Endothelial cell of umbilical vein (primary cell): Measurements from ENCODE around the gene PPP1R12A. TPM values are rescaled to one million over a fixed set of nuclear protein-coding genes. Genes with fewer than 3 reads are reported as not detected.

Source experiments
- BruUV-seq: library from RNA; stranded (reverse); fragments of 400-500 nt; replicated peaks from 2 replicates; lab custom pipeline; 2021; lab: Mats Ljungman, UMichigan
- CTCF ChIA-PET: fragments of 300-600, 350-600 bp; sonication (Branson Sonifier 250); formaldehyde crosslinking; loops from one replicate; lab custom pipeline; 2021; ENCODE audit warnings: antibody characterized with exemption, inconsistent platforms; lab: Charles Lee
- POLR2A ChIA-PET: fragments of 300-600, 350-600 bp; sonication (Branson Sonifier 250); formaldehyde crosslinking; loops from one replicate; lab custom pipeline; 2021; ENCODE audit warnings: antibody characterized with exemption, inconsistent platforms; lab: Charles Lee
- DNase-seq: peaks from one replicate; pipeline ENCODE4 v3.0.0-alpha.2; 2011; ENCODE audit warnings: low read depth, low spot score
- FAIRE-seq: peaks from 2 replicates; lab custom pipeline; 2011; peaks lifted over from hg19 to GRCh38; lab: Jason Lieb, UNC
- H2AFZ ChIP-seq: 2 replicates; pipeline ENCODE4 v1.6.0; 2012; ENCODE audit warnings: low read depth, low read length, control low read depth, inconsistent platforms
- H3K27ac ChIP-seq: 2 replicates; pipeline ENCODE4 v1.5.1; 2011; ENCODE audit warnings: low read depth, mild to moderate bottlenecking, control low read depth, low read length, moderate library complexity; ENCODE audit not compliant: insufficient read depth
- H3K27me3 ChIP-seq, 2 experiments: 2 replicates each; pipeline versions ENCODE4 v1.6.0 to v1.6.1; 2011; ENCODE audit warnings: low read length in 2 of 2, mixed read lengths in 1 of 2; ENCODE audit not compliant: control insufficient read depth in 2 of 2, insufficient read depth in 2 of 2
- H3K36me3 ChIP-seq, 2 experiments: 2 replicates in 1 of 2; 3 replicates in 1 of 2; pipeline ENCODE4 v1.5.1; 2011; ENCODE audit warnings: low read length in 2 of 2, mild to moderate bottlenecking in 1 of 2, moderate library complexity in 1 of 2; ENCODE audit not compliant: control insufficient read depth in 2 of 2, insufficient read depth in 2 of 2; ENCODE audit errors: extremely low read depth in 1 of 2
- H3K4me1 ChIP-seq: 3 replicates; pipeline ENCODE4 v1.5.1; 2011; ENCODE audit warnings: mild to moderate bottlenecking, low read length; ENCODE audit not compliant: control insufficient read depth, insufficient read depth; ENCODE audit errors: extremely low read depth
- H3K4me2 ChIP-seq: 2 replicates; pipeline ENCODE4 v1.6.1; 2011; ENCODE audit warnings: low read length, control low read depth, mixed read lengths; ENCODE audit not compliant: insufficient read depth
- H3K4me3 ChIP-seq, 3 experiments: fragments of 200-600 bp in 1 of 3; sonication (generic), shearing (Covaris generic) in 1 of 3; replicated peaks in 1 of 3; 2 replicates each; pipeline ENCODE4 v1.5.1; 2011 to 2016; ENCODE audit warnings: control low read depth in 3 of 3, low read length in 3 of 3, mild to moderate bottlenecking in 2 of 3, inconsistent platforms in 1 of 3, low read depth in 1 of 3, moderate library complexity in 1 of 3; ENCODE audit not compliant: insufficient read depth in 1 of 3
- H3K79me2 ChIP-seq: 2 replicates; pipeline ENCODE4 v1.6.0; 2012; ENCODE audit warnings: low read length, inconsistent platforms; ENCODE audit not compliant: control insufficient read depth, insufficient read depth
- H3K9ac ChIP-seq: replicated peaks from 2 replicates; pipeline ENCODE3; 2011; ENCODE audit warnings: low read length, control low read depth; ENCODE audit not compliant: insufficient read depth; ENCODE audit errors: extremely low read depth
- H3K9me1 ChIP-seq: replicated peaks from 3 replicates; pipeline ENCODE4 v1.6.0; 2011; ENCODE audit warnings: mild to moderate bottlenecking, low read length; ENCODE audit not compliant: control insufficient read depth, insufficient read depth; ENCODE audit errors: extremely low read depth
- H3K9me3 ChIP-seq: replicated peaks from 2 replicates; pipeline ENCODE4 v1.5.1; 2012; ENCODE audit warnings: low read length, inconsistent platforms; ENCODE audit not compliant: control insufficient read depth, insufficient read depth
- H4K20me1 ChIP-seq: replicated peaks from 2 replicates; pipeline ENCODE3; 2011; ENCODE audit warnings: mild to moderate bottlenecking, low read length; ENCODE audit not compliant: control insufficient read depth, insufficient read depth; ENCODE audit errors: extremely low read depth
- EZH2 ChIP-seq: IDR thresholded peaks from 2 replicates; pipeline ENCODE4 v1.6.1; 2012; ENCODE audit warnings: borderline replicate concordance, low read depth, mild to moderate bottlenecking, moderate library complexity, low read length, inconsistent platforms; ENCODE audit not compliant: severe bottlenecking
- FOS ChIP-seq: IDR thresholded peaks from 2 replicates; pipeline ENCODE4 v1.6.1; 2011; ENCODE audit warnings: mild to moderate bottlenecking, low read length, moderate library complexity, borderline replicate concordance; ENCODE audit not compliant: insufficient read depth
- GATA2 ChIP-seq: IDR thresholded peaks from 2 replicates; pipeline ENCODE4 v1.7.0; 2011; ENCODE audit warnings: low read depth, mild to moderate bottlenecking, moderate library complexity, mixed read lengths, low read length; ENCODE audit not compliant: insufficient read length, insufficient read depth
- JUN ChIP-seq: IDR thresholded peaks from 2 replicates; pipeline ENCODE4 v1.6.1; 2011; ENCODE audit warnings: borderline replicate concordance, low read depth; ENCODE audit not compliant: insufficient read length, insufficient read depth
- MAX ChIP-seq: IDR thresholded peaks from 2 replicates; pipeline ENCODE4 v1.6.1; 2011; ENCODE audit not compliant: insufficient read depth, insufficient read length
- MYC ChIP-seq: IDR thresholded peaks from one replicate; pipeline ENCODE4 v1.6.1; 2011; ENCODE audit warnings: mild to moderate bottlenecking, low read depth, low read length
- POLR2A ChIP-seq: IDR thresholded peaks from 2 replicates; pipeline ENCODE4 v1.6.1; 2012; ENCODE audit warnings: low read depth, mild to moderate bottlenecking, control low read depth, low read length
- POLR2AphosphoS5 ChIP-seq: IDR thresholded peaks from 2 replicates; pipeline ENCODE4 v1.6.1; 2012; ENCODE audit warnings: low read depth, mild to moderate bottlenecking, control low read depth, low read length, moderate library complexity; ENCODE audit not compliant: insufficient read depth
- dilution Hi-C: fragments of 300-500 bp; cut with MboI; formaldehyde crosslinking; loops from one replicate; pipeline ENCODE4 v1.15.0; 2019; ENCODE audit warnings: low sequenced_read_pairs; ENCODE audit not compliant: extremely low pct_ligation_motif_present
- intact Hi-C: fragments of 100-400 bp; cut with micrococcal nuclease; formaldehyde crosslinking; loops from one replicate; pipeline ENCODE4 v1.10.0; 2022
- polyA plus RNA-seq, 4 experiments: library from polyadenylated mRNA; depleted of rRNA in 3 of 4; stranded (reverse) in 3 of 4; unstranded in 1 of 4; fragments of >200 nt; gene quantifications; 2 replicates each; pipeline versions ENCODE4 v1.2.1 to v1.2.3, GENCODE V29; 2011 to 2012; ENCODE audit warnings: missing spikeins in 1 of 4
- total RNA-seq: library from RNA; stranded (reverse); gene quantifications from 2 replicates; pipeline ENCODE4 v1.2.3, GENCODE V29; 2021
- TF ChIP-seq, protein P1 (sequence below), 2 donors: IDR thresholded peaks; 1 replicate in 1 of 2; 2 replicates in 1 of 2; pipeline ENCODE4 v1.5.1; 2011; ENCODE audit warnings: low read length in 2 of 2, mild to moderate bottlenecking in 2 of 2, moderate library complexity in 2 of 2, control low read depth in 1 of 2, inconsistent platforms in 1 of 2, low read depth in 1 of 2; ENCODE audit not compliant: insufficient read depth in 1 of 2; ENCODE audit errors: extremely low read depth in 1 of 2

PPP1R12A gene
- total and polyA plus RNA-seq, 2 donors (not counting 3 experiments of a cell fraction or from before 2014, with no cell fraction given), result 12.9 to 83.9 TPM

- TF ChIP-seq POLR2AphosphoS5 (no peak), GATA2 (no peak), MAX (no peak), POLR2A (no peak), FOS (no peak), MYC (no peak), JUN (no peak), EZH2 (no peak)
- TF ChIP-seq, protein P1, sequence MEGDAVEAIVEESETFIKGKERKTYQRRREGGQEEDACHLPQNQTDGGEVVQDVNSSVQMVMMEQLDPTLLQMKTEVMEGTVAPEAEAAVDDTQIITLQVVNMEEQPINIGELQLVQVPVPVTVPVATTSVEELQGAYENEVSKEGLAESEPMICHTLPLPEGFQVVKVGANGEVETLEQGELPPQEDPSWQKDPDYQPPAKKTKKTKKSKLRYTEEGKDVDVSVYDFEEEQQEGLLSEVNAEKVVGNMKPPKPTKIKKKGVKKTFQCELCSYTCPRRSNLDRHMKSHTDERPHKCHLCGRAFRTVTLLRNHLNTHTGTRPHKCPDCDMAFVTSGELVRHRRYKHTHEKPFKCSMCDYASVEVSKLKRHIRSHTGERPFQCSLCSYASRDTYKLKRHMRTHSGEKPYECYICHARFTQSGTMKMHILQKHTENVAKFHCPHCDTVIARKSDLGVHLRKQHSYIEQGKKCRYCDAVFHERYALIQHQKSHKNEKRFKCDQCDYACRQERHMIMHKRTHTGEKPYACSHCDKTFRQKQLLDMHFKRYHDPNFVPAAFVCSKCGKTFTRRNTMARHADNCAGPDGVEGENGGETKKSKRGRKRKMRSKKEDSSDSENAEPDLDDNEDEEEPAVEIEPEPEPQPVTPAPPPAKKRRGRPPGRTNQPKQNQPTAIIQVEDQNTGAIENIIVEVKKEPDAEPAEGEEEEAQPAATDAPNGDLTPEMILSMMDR (IDR thresholded peaks at IDR 0.05; ENCODE audit: extremely low read depth in 1 of 2, insufficient read depth in 1 of 2, low read depth in 1 of 2, low read length in 2 of 2), result no peak
- H3K4me1 ChIP-seq, result peaks cover 8% of the 10 kb centered on the region
- no TSS peak for BruUV-seq
- no peaks in the 10 kb centered on the region for H3K9me1 ChIP-seq
- no peaks in the 10 kb centered on the region for H3K79me2 ChIP-seq
- no peak overlapping the region for H3K9ac ChIP-seq
- ChIA-PET POLR2A (no interaction called here), CTCF (no interaction called here)
- H3K27me3 ChIP-seq, result no peaks in the 10 kb centered on the region
- no peaks in the 10 kb centered on the region for H3K9me3 ChIP-seq
- H3K4me2 ChIP-seq, result no peak overlapping the region
- FAIRE-seq (no peak), DNase-seq (no peak)
- H2AFZ ChIP-seq, result no peak overlapping the region
- no peaks in the 10 kb centered on the region for H3K36me3 ChIP-seq
- intact Hi-C loops, result no loop called here
- dilution Hi-C loops, result no loop called here
- no peak overlapping the region for H3K27ac ChIP-seq
- H3K4me3 ChIP-seq, result no peak overlapping the region
- no peaks in the 10 kb centered on the region for H4K20me1 ChIP-seq
Measured at GRCh38 chr12:79945433-79945832, 10.5 kb upstream of the PPP1R12A start.
